GM23338 (cell line): ENCODE results near the gene PTPRN2.

Source experiments
- ETS1 ChIP-seq: IDR thresholded peaks from 2 replicates; pipeline ENCODE4 v1.6.1; 2016; ENCODE audit warnings: antibody characterized with exemption
- EZH2 ChIP-seq: fragments of 200-600 bp; sonication (generic); IDR thresholded peaks from one replicate; pipeline ENCODE4 v1.8.0; 2017; ENCODE audit warnings: antibody characterized with exemption, mild to moderate bottlenecking, low read depth; ENCODE audit not compliant: unreplicated experiment
- TF ChIP-seq, protein P1 (sequence below), 2 experiments: fragments of 200-600 bp in 1 of 2; sonication (generic) in 1 of 2; conservative IDR thresholded peaks; 2 replicates each; pipeline versions ENCODE4 v1.5.1 to v1.6.1; 2016 to 2017; ENCODE audit warnings: antibody characterized with exemption in 2 of 2, low read depth in 2 of 2, mild to moderate bottlenecking in 2 of 2, moderate library complexity in 1 of 2

GRCh38 chr7:157721468-157722136 lies 866.0 kb downstream of the PTPRN2 start:
- TF ChIP-seq, protein P1, sequence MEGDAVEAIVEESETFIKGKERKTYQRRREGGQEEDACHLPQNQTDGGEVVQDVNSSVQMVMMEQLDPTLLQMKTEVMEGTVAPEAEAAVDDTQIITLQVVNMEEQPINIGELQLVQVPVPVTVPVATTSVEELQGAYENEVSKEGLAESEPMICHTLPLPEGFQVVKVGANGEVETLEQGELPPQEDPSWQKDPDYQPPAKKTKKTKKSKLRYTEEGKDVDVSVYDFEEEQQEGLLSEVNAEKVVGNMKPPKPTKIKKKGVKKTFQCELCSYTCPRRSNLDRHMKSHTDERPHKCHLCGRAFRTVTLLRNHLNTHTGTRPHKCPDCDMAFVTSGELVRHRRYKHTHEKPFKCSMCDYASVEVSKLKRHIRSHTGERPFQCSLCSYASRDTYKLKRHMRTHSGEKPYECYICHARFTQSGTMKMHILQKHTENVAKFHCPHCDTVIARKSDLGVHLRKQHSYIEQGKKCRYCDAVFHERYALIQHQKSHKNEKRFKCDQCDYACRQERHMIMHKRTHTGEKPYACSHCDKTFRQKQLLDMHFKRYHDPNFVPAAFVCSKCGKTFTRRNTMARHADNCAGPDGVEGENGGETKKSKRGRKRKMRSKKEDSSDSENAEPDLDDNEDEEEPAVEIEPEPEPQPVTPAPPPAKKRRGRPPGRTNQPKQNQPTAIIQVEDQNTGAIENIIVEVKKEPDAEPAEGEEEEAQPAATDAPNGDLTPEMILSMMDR (conservative IDR thresholded peaks at IDR 0.05; ENCODE audit: low read depth in 2 of 2), result no peak
- TF ChIP-seq ETS1 (no peak), EZH2 (no peak)
